Vagina (tissue), 2 donors: Measurements from ENCODE around the gene MOCS1.

Source experiments
- CTCF ChIP-seq, 3 experiments: fragments of 450-650 bp in 2 of 3; fragments of 200-600 bp in 1 of 3; sonication (generic) in 1 of 3; IDR thresholded peaks; one replicate each; pipeline ENCODE4 v1.5.1; 2017 to 2019; ENCODE audit warnings: antibody characterized with exemption in 3 of 3, mild to moderate bottlenecking in 2 of 3, moderate library complexity in 2 of 3
- POLR2A ChIP-seq, 2 donors: fragments of 450-650 bp; IDR thresholded peaks; one replicate each; pipeline ENCODE4 v1.6.1; 2017; ENCODE audit warnings: antibody characterized with exemption in 2 of 2, mild to moderate bottlenecking in 2 of 2, moderate library complexity in 2 of 2

DNA sequence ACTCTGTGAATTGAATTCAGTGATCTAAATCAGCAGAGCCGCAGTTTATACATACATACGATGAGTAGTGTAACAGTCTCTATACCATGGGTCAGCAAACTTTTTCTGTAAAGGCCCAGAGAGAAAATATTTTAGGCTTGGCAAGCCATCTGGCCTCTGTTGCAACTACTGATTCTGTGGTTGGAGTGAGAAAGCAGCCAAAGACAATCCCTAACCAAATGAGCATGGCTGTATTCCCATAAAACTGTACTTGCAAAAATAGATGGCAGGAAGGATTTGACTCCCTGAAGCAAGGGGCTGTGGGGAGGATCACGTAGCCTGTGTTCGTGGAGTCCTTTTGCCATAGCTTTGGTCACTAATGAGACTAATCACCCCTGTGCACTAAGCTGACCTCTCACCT lies 17.9 kb upstream of the MOCS1 start:
- TF ChIP-seq CTCF (IDR thresholded peaks at IDR 0.05) (no peak), POLR2A (IDR thresholded peaks at IDR 0.05) (no peak)
